SK-N-MC (cell line): ENCODE data around the gene PACS2.

ENCODE experiments used
- EZH2 ChIP-seq: fragments of 200-600 bp; sonication (generic); IDR thresholded peaks from one replicate; pipeline ENCODE4 v1.6.1; 2017; ENCODE audit warnings: antibody characterized with exemption
- FOXP2 ChIP-seq: optimal IDR thresholded peaks from 2 replicates; pipeline ENCODE3; 2011; ENCODE audit warnings: mild to moderate bottlenecking, moderate library complexity; ENCODE audit not compliant: insufficient read depth; ENCODE audit errors: extremely low read length, control extremely low read depth
- POLR2AphosphoS5 ChIP-seq: IDR thresholded peaks from 2 replicates; pipeline ENCODE4 v1.6.1; 2012; ENCODE audit warnings: mild to moderate bottlenecking, low read depth, low read length, borderline replicate concordance

GRCh38 chr14:105385322-105385637, 70.7 kb downstream of the PACS2 start:
- TF ChIP-seq POLR2AphosphoS5 (no peak), EZH2 (no peak), FOXP2 (no peak)
